Measurements from ENCODE around the gene NNMT. TPM values are rescaled to one million over a fixed set of nuclear protein-coding genes. Genes with fewer than 3 reads are reported as not detected.
A peak's percentile ranks its signal among the peaks of the same experiment; 100 is the strongest.

The NNMT gene
- total and polyA plus RNA-seq, 2 donors (not counting 3 experiments of a cell fraction or from before 2014, with no cell fraction given): 330 to 454 TPM

- Histone ChIP-seq H3K27ac (ENCODE audit: insufficient read depth, low read depth, low read length) (no peak overlapping the region), H3K4me2 (ENCODE audit: insufficient read depth, low read length) (peak overlapping the region; percentile 20), H3K9me1 (replicated peaks; ENCODE audit: control insufficient read depth, extremely low read depth, insufficient read depth, low read length) (no peaks in the 10 kb centered on the region), H3K9me3 (replicated peaks; ENCODE audit: control insufficient read depth, insufficient read depth, low read length) (no peaks in the 10 kb centered on the region), H3K4me3 (replicated peaks in 1 of 3; ENCODE audit: insufficient read depth in 1 of 3, low read depth in 1 of 3, low read length in 3 of 3) (peak overlapping the region in 1 of 3 experiments; percentile 11), H3K36me3 (ENCODE audit: control insufficient read depth in 2 of 2, extremely low read depth in 1 of 2, insufficient read depth in 2 of 2, low read length in 2 of 2) (peaks cover 7% of the 10 kb centered on the region in 2 experiments), H3K79me2 (ENCODE audit: control insufficient read depth, insufficient read depth, low read length) (no peaks in the 10 kb centered on the region), H2AFZ (ENCODE audit: low read depth, low read length) (no peak overlapping the region), H3K4me1 (ENCODE audit: control insufficient read depth, extremely low read depth, insufficient read depth, low read length) (peaks cover 26% of the 10 kb centered on the region), H3K27me3 (ENCODE audit: control insufficient read depth in 2 of 2, insufficient read depth in 2 of 2, low read length in 2 of 2) (no peaks in the 10 kb centered on the region), H4K20me1 (replicated peaks; ENCODE audit: control insufficient read depth, extremely low read depth, insufficient read depth, low read length) (no peaks in the 10 kb centered on the region), H3K9ac (replicated peaks; ENCODE audit: extremely low read depth, insufficient read depth, low read length) (no peak overlapping the region)
- TF ChIP-seq MAX (IDR thresholded peaks at IDR 0.05; ENCODE audit: insufficient read depth, insufficient read length) (no peak), EZH2 (IDR thresholded peaks at IDR 0.05; ENCODE audit: borderline replicate concordance, low read depth, low read length, severe bottlenecking) (no peak), GATA2 (IDR thresholded peaks at IDR 0.05; ENCODE audit: insufficient read depth, insufficient read length, low read depth, low read length) (no peak), POLR2AphosphoS5 (IDR thresholded peaks at IDR 0.05; ENCODE audit: insufficient read depth, low read depth, low read length) (no peak), JUN (IDR thresholded peaks at IDR 0.05; ENCODE audit: borderline replicate concordance, insufficient read depth, insufficient read length, low read depth) (no peak), FOS (IDR thresholded peaks at IDR 0.05; ENCODE audit: borderline replicate concordance, insufficient read depth, low read length) (no peak), MYC (IDR thresholded peaks at IDR 0.05; ENCODE audit: low read depth, low read length) (no peak), CTCF (IDR thresholded peaks at IDR 0.05; ENCODE audit: extremely low read depth in 1 of 2, insufficient read depth in 1 of 2, low read depth in 1 of 2, low read length in 2 of 2) (no peak), POLR2A (IDR thresholded peaks at IDR 0.05; ENCODE audit: low read depth, low read length) (no peak)
- FAIRE-seq: peak; percentile 67
- intact Hi-C loops (cut with micrococcal nuclease): loop anchor here (1.0 kb wide), 1 partner anchor 22 kb away; no protein-coding TSS in a partner anchor
- dilution Hi-C loops (cut with MboI; ENCODE audit: extremely low pct_ligation_motif_present, low sequenced_read_pairs): no loop called here
- DNase-seq (ENCODE audit: low read depth, low spot score): peak; percentile 69
- ChIA-PET CTCF (interaction anchor here (0.9 to 4.5 kb wide), 6 partner anchors 9 to 244 kb away, joined by 3 to 24 read pairs (median 4); no protein-coding TSS in a partner anchor), POLR2A (no interaction called here)
- BruUV-seq (replicated peaks): no TSS peak
Measured at GRCh38 chr11:114318361-114318760, 22.2 kb downstream of the NNMT start.

Measured in endothelial cell of umbilical vein (primary cell).